Erythroblast (primary cell): Measurements from ENCODE around the gene ATP2B3.

Source experiments
- GATA1 ChIP-seq: IDR thresholded peaks from 2 replicates; pipeline ENCODE4 v1.6.1; 2011; ENCODE audit warnings: low read depth, mild to moderate bottlenecking, control low read depth, low read length, moderate library complexity
- POLR2A ChIP-seq: IDR thresholded peaks from 2 replicates; pipeline ENCODE4 v1.6.1; 2011; ENCODE audit warnings: mild to moderate bottlenecking, low read length

DNA sequence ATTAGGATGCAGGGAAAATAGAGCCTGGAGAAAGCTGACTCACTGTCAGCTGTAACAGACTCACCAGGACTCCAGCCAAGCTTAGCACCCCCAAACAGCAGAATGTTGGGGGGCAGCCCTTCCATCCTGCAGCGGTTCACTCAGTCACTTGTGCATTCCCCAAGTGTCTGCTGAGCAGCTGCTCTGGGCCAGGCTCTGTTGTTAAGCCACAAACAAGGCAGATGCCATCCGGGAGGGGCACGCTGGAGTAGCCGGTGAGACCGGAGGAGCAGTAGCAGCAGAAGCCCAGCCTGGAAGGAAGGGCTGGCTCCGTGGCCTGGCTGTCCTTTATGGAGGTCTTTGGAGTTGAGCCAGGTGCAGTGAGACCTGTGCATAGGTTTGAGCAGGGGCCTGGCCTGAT lies 59.5 kb downstream of the ATP2B3 start:
- no peak for TF ChIP-seq POLR2A
- TF ChIP-seq GATA1: no peak
